HepG2 (cell line): ENCODE measurements around the gene CAMTA2. TPM values are rescaled to one million over a fixed set of nuclear protein-coding genes. Genes with fewer than 3 reads are reported as not detected.
A peak's percentile ranks its signal among the peaks of the same experiment; 100 is the strongest.

Experiments used
- DPF2 ChIP-seq: sonication (generic); formaldehyde crosslinking; IDR thresholded peaks from 2 replicates; pipeline ENCODE4 v1.4.0; 2020; ENCODE audit warnings: mild to moderate bottlenecking, low read depth, missing genetic modification reagents, borderline replicate concordance
- FUBP1 ChIP-seq: sonication (generic); formaldehyde crosslinking; IDR thresholded peaks from 2 replicates; pipeline ENCODE4 v1.5.1; 2020; ENCODE audit warnings: missing genetic modification reagents, mild to moderate bottlenecking, borderline replicate concordance
- HOXA3 ChIP-seq: sonication (generic); formaldehyde crosslinking; IDR thresholded peaks from 2 replicates; pipeline ENCODE4 v1.5.0; 2020; ENCODE audit warnings: missing genetic modification reagents
- SETDB1 ChIP-seq: sonication (generic); formaldehyde crosslinking; IDR thresholded peaks from 2 replicates; pipeline ENCODE4 v1.5.1; 2020; ENCODE audit warnings: missing genetic modification reagents, mild to moderate bottlenecking, borderline replicate concordance
- ZNF674 ChIP-seq: sonication (generic); formaldehyde crosslinking; IDR thresholded peaks from 2 replicates; pipeline ENCODE4 v1.5.0; 2020; ENCODE audit warnings: low read depth, mild to moderate bottlenecking, missing genetic modification reagents
- ZNF770 ChIP-seq: sonication (generic); formaldehyde crosslinking; IDR thresholded peaks from 2 replicates; pipeline ENCODE4 v1.5.0; 2020; ENCODE audit warnings: mild to moderate bottlenecking, missing genetic modification reagents
- polyA plus RNA-seq, 8 experiments: library from polyadenylated mRNA; depleted of rRNA in 3 of 8; stranded (reverse) in 7 of 8; unstranded in 1 of 8; fragments of >200 nt; fragmentation: Illumina TruSeq in 4 of 8; extraction: Trizol in 4 of 8; gene quantifications; 2 replicates each; pipeline versions ENCODE4 v1.2.1 to v1.2.3, GENCODE V29; 2011 to 2016; ENCODE audit warnings: low read depth in 4 of 8, missing spikeins in 1 of 8, mixed read lengths in 1 of 8; ENCODE audit not compliant: insufficient read depth in 1 of 8
- total RNA-seq, 5 experiments: library from RNA; depleted of rRNA; stranded (reverse); fragments of >200 nt; fragmentation: Illumina TruSeq; extraction: Trizol; gene quantifications; 2 replicates each; pipeline ENCODE4 v1.2.3, GENCODE V29; 2016; ENCODE audit warnings: low read depth in 1 of 5
- TF ChIP-seq, protein P1 (sequence below): sonication (generic); formaldehyde crosslinking; IDR thresholded peaks from 2 replicates; pipeline ENCODE4 v1.5.1; 2020; ENCODE audit warnings: mild to moderate bottlenecking, missing genetic modification reagents, borderline replicate concordance
- TF ChIP-seq, protein P2 (sequence below): sonication (generic); formaldehyde crosslinking; IDR thresholded peaks from 2 replicates; pipeline ENCODE4 v1.4.0; 2020; ENCODE audit warnings: low read depth, missing genetic modification reagents
- TF ChIP-seq, protein P3 (sequence below): IDR thresholded peaks from 2 replicates; pipeline ENCODE4 v1.6.1; 2016; ENCODE audit warnings: low read depth

The CAMTA2 gene
- total and polyA plus RNA-seq, 2 of the 13 experiments (the other 11 are each of a cell fraction or from before 2014, with no cell fraction given), result 4.1 to 7.1 TPM

DNA sequence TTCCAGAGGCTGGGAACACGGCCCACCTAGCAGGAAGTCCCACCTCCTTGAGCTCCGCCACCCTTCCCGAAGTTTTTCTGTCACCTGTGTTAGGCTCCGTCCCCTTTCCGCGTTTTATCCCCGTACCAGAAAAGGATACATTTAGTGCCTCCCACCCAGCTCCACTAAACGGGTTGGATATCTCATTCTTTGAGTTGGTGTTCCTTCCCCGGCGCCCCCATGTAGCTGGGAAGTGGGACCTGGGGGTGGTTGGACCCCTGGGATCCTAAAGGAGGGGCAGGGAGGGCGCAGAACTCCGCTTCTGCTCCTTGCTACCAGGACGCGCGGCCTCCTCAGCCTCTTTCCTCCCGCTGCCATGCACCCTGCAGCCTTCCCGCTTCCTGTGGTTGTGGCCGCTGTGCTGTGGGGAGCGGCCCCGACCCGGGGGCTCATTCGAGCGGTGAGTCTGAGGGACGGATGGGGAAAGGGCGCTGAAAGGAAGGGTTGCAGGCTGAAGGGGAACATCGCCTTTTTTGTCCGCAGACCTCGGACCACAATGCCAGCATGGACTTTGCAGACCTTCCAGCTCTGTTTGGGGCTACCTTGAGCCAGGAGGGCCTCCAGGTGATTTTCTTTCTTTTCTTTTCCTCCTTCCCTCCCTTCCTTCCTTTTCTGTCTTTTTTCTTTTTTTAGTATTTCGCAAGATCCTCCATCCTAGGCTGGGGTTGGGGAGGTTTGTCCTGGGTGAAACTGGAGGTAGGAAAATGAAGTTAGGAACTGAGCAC lies 46.7 kb downstream of the CAMTA2 start (continued):
- TF ChIP-seq, protein P1, sequence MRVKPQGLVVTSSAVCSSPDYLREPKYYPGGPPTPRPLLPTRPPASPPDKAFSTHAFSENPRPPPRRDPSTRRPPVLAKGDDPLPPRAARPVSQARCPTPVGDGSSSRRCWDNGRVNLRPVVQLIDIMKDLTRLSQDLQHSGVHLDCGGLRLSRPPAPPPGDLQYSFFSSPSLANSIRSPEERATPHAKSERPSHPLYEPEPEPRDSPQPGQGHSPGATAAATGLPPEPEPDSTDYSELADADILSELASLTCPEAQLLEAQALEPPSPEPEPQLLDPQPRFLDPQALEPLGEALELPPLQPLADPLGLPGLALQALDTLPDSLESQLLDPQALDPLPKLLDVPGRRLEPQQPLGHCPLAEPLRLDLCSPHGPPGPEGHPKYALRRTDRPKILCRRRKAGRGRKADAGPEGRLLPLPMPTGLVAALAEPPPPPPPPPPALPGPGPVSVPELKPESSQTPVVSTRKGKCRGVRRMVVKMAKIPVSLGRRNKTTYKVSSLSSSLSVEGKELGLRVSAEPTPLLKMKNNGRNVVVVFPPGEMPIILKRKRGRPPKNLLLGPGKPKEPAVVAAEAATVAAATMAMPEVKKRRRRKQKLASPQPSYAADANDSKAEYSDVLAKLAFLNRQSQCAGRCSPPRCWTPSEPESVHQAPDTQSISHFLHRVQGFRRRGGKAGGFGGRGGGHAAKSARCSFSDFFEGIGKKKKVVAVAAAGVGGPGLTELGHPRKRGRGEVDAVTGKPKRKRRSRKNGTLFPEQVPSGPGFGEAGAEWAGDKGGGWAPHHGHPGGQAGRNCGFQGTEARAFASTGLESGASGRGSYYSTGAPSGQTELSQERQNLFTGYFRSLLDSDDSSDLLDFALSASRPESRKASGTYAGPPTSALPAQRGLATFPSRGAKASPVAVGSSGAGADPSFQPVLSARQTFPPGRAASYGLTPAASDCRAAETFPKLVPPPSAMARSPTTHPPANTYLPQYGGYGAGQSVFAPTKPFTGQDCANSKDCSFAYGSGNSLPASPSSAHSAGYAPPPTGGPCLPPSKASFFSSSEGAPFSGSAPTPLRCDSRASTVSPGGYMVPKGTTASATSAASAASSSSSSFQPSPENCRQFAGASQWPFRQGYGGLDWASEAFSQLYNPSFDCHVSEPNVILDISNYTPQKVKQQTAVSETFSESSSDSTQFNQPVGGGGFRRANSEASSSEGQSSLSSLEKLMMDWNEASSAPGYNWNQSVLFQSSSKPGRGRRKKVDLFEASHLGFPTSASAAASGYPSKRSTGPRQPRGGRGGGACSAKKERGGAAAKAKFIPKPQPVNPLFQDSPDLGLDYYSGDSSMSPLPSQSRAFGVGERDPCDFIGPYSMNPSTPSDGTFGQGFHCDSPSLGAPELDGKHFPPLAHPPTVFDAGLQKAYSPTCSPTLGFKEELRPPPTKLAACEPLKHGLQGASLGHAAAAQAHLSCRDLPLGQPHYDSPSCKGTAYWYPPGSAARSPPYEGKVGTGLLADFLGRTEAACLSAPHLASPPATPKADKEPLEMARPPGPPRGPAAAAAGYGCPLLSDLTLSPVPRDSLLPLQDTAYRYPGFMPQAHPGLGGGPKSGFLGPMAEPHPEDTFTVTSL (CRISPR knock-in tag), result no peak
- peak; percentile 84 for TF ChIP-seq ZNF770 (CRISPR knock-in tag)
- no peak for TF ChIP-seq DPF2
- TF ChIP-seq, protein P2, sequence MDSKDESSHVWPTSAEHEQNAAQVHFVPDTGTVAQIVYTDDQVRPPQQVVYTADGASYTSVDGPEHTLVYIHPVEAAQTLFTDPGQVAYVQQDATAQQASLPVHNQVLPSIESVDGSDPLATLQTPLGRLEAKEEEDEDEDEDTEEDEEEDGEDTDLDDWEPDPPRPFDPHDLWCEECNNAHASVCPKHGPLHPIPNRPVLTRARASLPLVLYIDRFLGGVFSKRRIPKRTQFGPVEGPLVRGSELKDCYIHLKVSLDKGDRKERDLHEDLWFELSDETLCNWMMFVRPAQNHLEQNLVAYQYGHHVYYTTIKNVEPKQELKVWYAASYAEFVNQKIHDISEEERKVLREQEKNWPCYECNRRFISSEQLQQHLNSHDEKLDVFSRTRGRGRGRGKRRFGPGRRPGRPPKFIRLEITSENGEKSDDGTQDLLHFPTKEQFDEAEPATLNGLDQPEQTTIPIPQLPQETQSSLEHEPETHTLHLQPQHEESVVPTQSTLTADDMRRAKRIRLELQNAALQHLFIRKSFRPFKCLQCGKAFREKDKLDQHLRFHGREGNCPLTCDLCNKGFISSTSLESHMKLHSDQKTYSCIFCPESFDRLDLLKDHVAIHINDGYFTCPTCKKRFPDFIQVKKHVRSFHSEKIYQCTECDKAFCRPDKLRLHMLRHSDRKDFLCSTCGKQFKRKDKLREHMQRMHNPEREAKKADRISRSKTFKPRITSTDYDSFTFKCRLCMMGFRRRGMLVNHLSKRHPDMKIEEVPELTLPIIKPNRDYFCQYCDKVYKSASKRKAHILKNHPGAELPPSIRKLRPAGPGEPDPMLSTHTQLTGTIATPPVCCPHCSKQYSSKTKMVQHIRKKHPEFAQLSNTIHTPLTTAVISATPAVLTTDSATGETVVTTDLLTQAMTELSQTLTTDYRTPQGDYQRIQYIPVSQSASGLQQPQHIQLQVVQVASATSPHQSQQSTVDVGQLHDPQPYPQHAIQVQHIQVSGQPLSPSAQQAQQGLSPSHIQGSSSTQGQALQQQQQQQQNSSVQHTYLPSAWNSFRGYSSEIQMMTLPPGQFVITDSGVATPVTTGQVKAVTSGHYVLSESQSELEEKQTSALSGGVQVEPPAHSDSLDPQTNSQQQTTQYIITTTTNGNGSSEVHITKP (CRISPR knock-in tag), result no peak
- no peak for TF ChIP-seq SETDB1
- TF ChIP-seq ZNF674 (CRISPR knock-in tag), result no peak
- no peak for TF ChIP-seq HOXA3 (CRISPR knock-in tag)
- no peak for TF ChIP-seq FUBP1 (CRISPR knock-in tag)
- TF ChIP-seq, protein P3, sequence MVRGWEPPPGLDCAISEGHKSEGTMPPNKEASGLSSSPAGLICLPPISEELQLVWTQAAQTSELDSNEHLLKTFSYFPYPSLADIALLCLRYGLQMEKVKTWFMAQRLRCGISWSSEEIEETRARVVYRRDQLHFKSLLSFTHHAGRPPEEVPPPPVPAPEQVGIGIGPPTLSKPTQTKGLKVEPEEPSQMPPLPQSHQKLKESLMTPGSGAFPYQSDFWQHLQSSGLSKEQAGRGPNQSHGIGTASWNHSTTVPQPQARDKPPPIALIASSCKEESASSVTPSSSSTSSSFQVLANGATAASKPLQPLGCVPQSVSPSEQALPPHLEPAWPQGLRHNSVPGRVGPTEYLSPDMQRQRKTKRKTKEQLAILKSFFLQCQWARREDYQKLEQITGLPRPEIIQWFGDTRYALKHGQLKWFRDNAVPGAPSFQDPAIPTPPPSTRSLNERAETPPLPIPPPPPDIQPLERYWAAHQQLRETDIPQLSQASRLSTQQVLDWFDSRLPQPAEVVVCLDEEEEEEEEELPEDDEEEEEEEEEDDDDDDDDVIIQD (CRISPR knock-in tag), result no peak
